ENCODE data around the gene MED10.

- TF ChIP-seq CTCF (IDR thresholded peaks at IDR 0.05; ENCODE audit: low read depth, low read length), result no peak
- no peak for TF ChIP-seq POLR2A (IDR thresholded peaks at IDR 0.05; ENCODE audit: extremely low read depth, insufficient read length)
Observed at GRCh38 chr5:6384856-6385255, 6.5 kb upstream of the MED10 start.

Data from NB4 (cell line).